ENCODE measurements around the gene MBTD1. TPM values are rescaled to one million over a fixed set of nuclear protein-coding genes. Genes with fewer than 3 reads are reported as not detected.
A peak's percentile ranks its signal among the peaks of the same experiment; 100 is the strongest.

MBTD1 gene
- total and polyA plus RNA-seq, 2 of the 8 experiments (the other 6 are each of a cell fraction or from before 2014, with no cell fraction given) = 20.3 to 51.4 TPM

GRCh38 chr17:51257150-51258081, 2.4 kb downstream of the MBTD1 start:
- H3K56ac ChIP-seq (replicated peaks; ENCODE audit: insufficient read length, low read depth, low read length) = no peak overlapping the region
- H2AFZ ChIP-seq (ENCODE audit: low read length) = no peak overlapping the region
- no peak overlapping the region for H2AK5ac ChIP-seq (ENCODE audit: low read depth, low read length)
- WGBS, 2 experiments (ENCODE audit: extremely low coverage in 1 of 2, insufficient coverage in 1 of 2, insufficient read length in 1 of 2, insufficient replicate concordance in 2 of 2, low coverage in 1 of 2, low lambda C conversion rate in 2 of 2, missing lambda C conversion rate in 1 of 2) = 89% methylated on average over 3 of the region's 3 CpGs; no CpG with 5 or more reads in 1 of the 2 experiments
- no peak overlapping the region for H3K4ac ChIP-seq (replicated peaks; ENCODE audit: insufficient read length, low read depth, low read length)
- peaks cover 4% of the 10 kb centered on the region; the same call in 1 of the 2 replicates for H3K79me1 ChIP-seq (ENCODE audit: low read depth, low read length)
- peaks cover 13% of the 10 kb centered on the region for H3K23me2 ChIP-seq (ENCODE audit: low read depth, low read length)
- H3K27ac ChIP-seq (ENCODE audit: low read depth, low read length) = no peak overlapping the region
- no peak for FAIRE-seq
- H2BK20ac ChIP-seq (ENCODE audit: low read length) = no peak overlapping the region
- H4K8ac ChIP-seq (ENCODE audit: extremely low read depth, insufficient read depth, low read length) = no peak overlapping the region
- no peak overlapping the region for H2BK120ac ChIP-seq (replicated peaks; ENCODE audit: low read depth, low read length)
- H2BK12ac ChIP-seq (ENCODE audit: low read depth, low read length) = no peak overlapping the region
- no peak for TF ChIP-seq KDM1A (IDR thresholded peaks at IDR 0.05; ENCODE audit: borderline replicate concordance, low read length)
- TF ChIP-seq CEBPB (IDR thresholded peaks at IDR 0.05; ENCODE audit: low read depth, low read length) = 0 out of 2 replicates have a peak, but pooled peaks have one; percentile 6
- H3K27me3 ChIP-seq (replicated peaks in 1 of 4; ENCODE audit: control insufficient read depth in 3 of 4, extremely low read depth in 1 of 4, insufficient read depth in 3 of 4, low read length in 3 of 4) = no peaks in the 10 kb centered on the region
- no peaks in the 10 kb centered on the region for H3K9me3 ChIP-seq (ENCODE audit: insufficient read depth in 2 of 2, low read depth in 1 of 2, low read length in 1 of 2)
- no peak overlapping the region for H2BK5ac ChIP-seq (ENCODE audit: low read depth, low read length)
- peak overlapping the region in 1 of 4 experiments; percentile 96; a peak in 2 of 8 replicates for H3K4me3 ChIP-seq (ENCODE audit: extremely low read depth in 1 of 4, insufficient read depth in 2 of 4, low read depth in 3 of 4, low read length in 4 of 4)
- POLR2A ChIA-PET (ENCODE audit: partially characterized antibody) = interaction anchor here (0.7 to 3.7 kb wide), 6 partner anchors 10 to 1551 kb away, joined by 3 to 18 read pairs (median 4); partner anchors contain the start of gene NME2
- H3K23ac ChIP-seq (ENCODE audit: insufficient read length) = no peak overlapping the region
- CTCF ChIA-PET (ENCODE audit: partially characterized antibody) = interaction anchor here (0.5 kb wide), 1 partner anchor 1078 kb away, joined by 3 read pairs; no protein-coding TSS in a partner anchor
- peaks cover 10 to 16% of the 10 kb centered on the region in 2 experiments for H4K20me1 ChIP-seq (replicated peaks in 1 of 2; ENCODE audit: control insufficient read depth in 1 of 2, insufficient read depth in 2 of 2, low read length in 2 of 2)
- no peak overlapping the region for H4K91ac ChIP-seq (replicated peaks; ENCODE audit: insufficient read length, low read length)
- H3K36me3 ChIP-seq (ENCODE audit: control insufficient read depth in 2 of 4, insufficient read depth in 4 of 4, low read length in 3 of 4) = peaks cover 0 to 36% (median 7%) of the 10 kb centered on the region in 4 experiments; a peak in 5 of 8 replicates
- peaks cover 40 to 86% of the 10 kb centered on the region in 2 experiments for H3K79me2 ChIP-seq (ENCODE audit: control insufficient read depth in 1 of 2, insufficient read depth in 2 of 2, low read length in 2 of 2)
- DNase-seq (ENCODE audit: low read depth in 1 of 2, low spot score in 2 of 2) = no peak
- no peak overlapping the region for H2BK15ac ChIP-seq (ENCODE audit: low read length)
- no peak overlapping the region for H3K18ac ChIP-seq (ENCODE audit: extremely low read depth, low read length)
- H3K4me1 ChIP-seq (replicated peaks in 1 of 4; ENCODE audit: control insufficient read depth in 3 of 4, insufficient read depth in 4 of 4, low read length in 3 of 4) = peaks cover 0 to 6% (median 1%) of the 10 kb centered on the region in 4 experiments; a peak in 3 of 7 replicates
- no peak overlapping the region for H3K14ac ChIP-seq (ENCODE audit: insufficient read length)
- H3K4me2 ChIP-seq (ENCODE audit: insufficient read depth in 1 of 2, low read depth in 2 of 2, low read length in 2 of 2) = peak overlapping the region in 1 of 2 experiments; percentile 80
- H4K5ac ChIP-seq (ENCODE audit: insufficient read length, low read depth, low read length) = no peak overlapping the region
- H3K9ac ChIP-seq (replicated peaks in 1 of 4; ENCODE audit: extremely low read depth in 1 of 4, low read depth in 3 of 4, low read length in 3 of 4) = no peak overlapping the region
